ENCODE measurements around the gene THADA. TPM values are rescaled to one million over a fixed set of nuclear protein-coding genes. Genes with fewer than 3 reads are reported as not detected.

THADA gene
- total RNA-seq, 2 experiments from 2014 or later, result 31.2 to 32.3 TPM

DNA sequence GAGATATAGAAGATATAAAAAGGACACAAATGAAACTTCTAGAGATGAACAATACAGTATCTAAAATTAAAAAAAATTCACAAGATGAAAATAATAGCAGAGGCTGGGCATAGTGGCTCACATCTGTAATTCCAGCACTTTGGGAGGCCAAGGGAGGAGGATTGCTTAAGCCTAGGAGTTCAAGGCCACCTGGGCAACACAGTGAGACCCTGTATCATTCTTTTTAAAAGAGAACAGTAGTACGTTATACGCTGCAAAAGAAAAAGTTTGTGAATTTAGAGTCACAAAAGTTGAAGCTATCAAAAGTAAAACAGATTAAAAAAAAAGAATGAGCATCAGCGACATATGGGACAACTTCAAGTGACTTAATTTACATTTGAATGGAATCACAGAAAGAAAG is 287.9 kb downstream of the THADA start:
- TF ChIP-seq, protein P1, sequence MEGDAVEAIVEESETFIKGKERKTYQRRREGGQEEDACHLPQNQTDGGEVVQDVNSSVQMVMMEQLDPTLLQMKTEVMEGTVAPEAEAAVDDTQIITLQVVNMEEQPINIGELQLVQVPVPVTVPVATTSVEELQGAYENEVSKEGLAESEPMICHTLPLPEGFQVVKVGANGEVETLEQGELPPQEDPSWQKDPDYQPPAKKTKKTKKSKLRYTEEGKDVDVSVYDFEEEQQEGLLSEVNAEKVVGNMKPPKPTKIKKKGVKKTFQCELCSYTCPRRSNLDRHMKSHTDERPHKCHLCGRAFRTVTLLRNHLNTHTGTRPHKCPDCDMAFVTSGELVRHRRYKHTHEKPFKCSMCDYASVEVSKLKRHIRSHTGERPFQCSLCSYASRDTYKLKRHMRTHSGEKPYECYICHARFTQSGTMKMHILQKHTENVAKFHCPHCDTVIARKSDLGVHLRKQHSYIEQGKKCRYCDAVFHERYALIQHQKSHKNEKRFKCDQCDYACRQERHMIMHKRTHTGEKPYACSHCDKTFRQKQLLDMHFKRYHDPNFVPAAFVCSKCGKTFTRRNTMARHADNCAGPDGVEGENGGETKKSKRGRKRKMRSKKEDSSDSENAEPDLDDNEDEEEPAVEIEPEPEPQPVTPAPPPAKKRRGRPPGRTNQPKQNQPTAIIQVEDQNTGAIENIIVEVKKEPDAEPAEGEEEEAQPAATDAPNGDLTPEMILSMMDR (conservative IDR thresholded peaks at IDR 0.05; ENCODE audit: low read length), result no peak
- TF ChIP-seq EZH2phosphoT487 (IDR thresholded peaks at IDR 0.05; ENCODE audit: borderline replicate concordance, low read depth, low read length), result no peak

DNA sequence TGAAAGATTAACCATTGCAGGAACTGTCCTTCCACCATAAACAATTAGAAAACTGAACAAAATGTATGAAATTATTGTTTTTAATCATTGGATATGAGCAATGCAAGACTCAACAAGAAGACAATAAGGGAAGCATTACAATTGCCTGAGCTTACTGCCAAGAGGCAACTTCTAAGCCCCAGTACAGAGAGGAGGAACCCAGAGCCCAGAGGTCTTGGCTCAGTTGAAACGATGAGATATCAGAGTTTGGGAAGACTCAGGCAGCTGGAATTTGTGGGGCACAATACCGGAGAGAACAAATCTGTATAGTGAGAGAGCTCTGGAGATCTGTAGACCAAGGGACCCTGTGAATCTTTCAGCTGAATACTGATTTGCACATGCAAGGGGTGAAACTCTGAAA is 288.8 kb downstream of the THADA start:
- no peak for DNase-seq (ENCODE audit: low spot score)
- no TSS peak for BruUV-seq (replicated peaks)
- no peaks in the 10 kb centered on the region for H3K79me2 ChIP-seq (ENCODE audit: insufficient read depth, low read depth, low read length)
- no peak overlapping the region for H3K4me2 ChIP-seq (ENCODE audit: low read length)
- CTCF ChIA-PET (ENCODE audit: unreplicated experiment), result no interaction called here
- POLR2A ChIA-PET, result interaction anchor here (1.0 to 1.1 kb wide), 2 partner anchors 10 to 170 kb away, joined by 3 to 4 read pairs; no protein-coding TSS in a partner anchor
- no peak overlapping the region for H2AFZ ChIP-seq (ENCODE audit: low read length)
- intact Hi-C loops (cut with micrococcal nuclease; ENCODE audit: unreplicated experiment), result no loop called here
- TF ChIP-seq, protein P1 (conservative IDR thresholded peaks at IDR 0.05; ENCODE audit: low read length), result no peak
- no peak for TF ChIP-seq EZH2phosphoT487 (IDR thresholded peaks at IDR 0.05; ENCODE audit: borderline replicate concordance, low read depth, low read length)
- H3K9me2 ChIP-seq (ENCODE audit: insufficient read depth, low read length), result no peaks in the 10 kb centered on the region
- H4K20me1 ChIP-seq (ENCODE audit: insufficient read depth, low read length), result no peaks in the 10 kb centered on the region
- H3K36me3 ChIP-seq (ENCODE audit: insufficient read depth, low read length), result no peaks in the 10 kb centered on the region
- H3K9me3 ChIP-seq (ENCODE audit: low read length), result no peaks in the 10 kb centered on the region
- no peak overlapping the region for H3K27ac ChIP-seq (ENCODE audit: low read depth, low read length, poor library complexity, severe bottlenecking)
- no peak overlapping the region for H3K4me3 ChIP-seq (ENCODE audit: low read depth, low read length, poor library complexity, severe bottlenecking)
- H3K4me1 ChIP-seq (ENCODE audit: insufficient read depth, low read length, poor library complexity, severe bottlenecking), result no peaks in the 10 kb centered on the region

More for the DNA sequence above, 287.9 kb downstream of the THADA start:
- Histone ChIP-seq H3K36me3 (ENCODE audit: insufficient read depth, low read length) (no peaks in the 10 kb centered on the region), H3K9me3 (ENCODE audit: low read length) (no peaks in the 10 kb centered on the region), H3K79me2 (ENCODE audit: insufficient read depth, low read depth, low read length) (no peaks in the 10 kb centered on the region), H3K4me1 (ENCODE audit: insufficient read depth, low read length, poor library complexity, severe bottlenecking) (no peaks in the 10 kb centered on the region), H3K9me2 (ENCODE audit: insufficient read depth, low read length) (no peaks in the 10 kb centered on the region), H3K27ac (ENCODE audit: low read depth, low read length, poor library complexity, severe bottlenecking) (no peak overlapping the region), H3K4me2 (ENCODE audit: low read length) (no peak overlapping the region), H3K4me3 (ENCODE audit: low read depth, low read length, poor library complexity, severe bottlenecking) (no peak overlapping the region), H4K20me1 (ENCODE audit: insufficient read depth, low read length) (no peaks in the 10 kb centered on the region), H2AFZ (ENCODE audit: low read length) (no peak overlapping the region)
- no TSS peak for BruUV-seq (replicated peaks)
- no peak for DNase-seq (ENCODE audit: low spot score)
- intact Hi-C loops (cut with micrococcal nuclease; ENCODE audit: unreplicated experiment), result no loop called here
- POLR2A ChIA-PET, result interaction anchor here (1.0 kb wide), 1 partner anchor 169 kb away, joined by 3 read pairs; no protein-coding TSS in a partner anchor
- CTCF ChIA-PET (ENCODE audit: unreplicated experiment), result no interaction called here

GRCh38 chr2:43306197-43306596 is 289.6 kb downstream of the THADA start:
- Histone ChIP-seq H3K79me2 (ENCODE audit: insufficient read depth, low read depth, low read length) (no peaks in the 10 kb centered on the region), H3K4me3 (ENCODE audit: low read depth, low read length, poor library complexity, severe bottlenecking) (no peak overlapping the region), H3K4me1 (ENCODE audit: insufficient read depth, low read length, poor library complexity, severe bottlenecking) (no peaks in the 10 kb centered on the region), H2AFZ (ENCODE audit: low read length) (no peak overlapping the region), H4K20me1 (ENCODE audit: insufficient read depth, low read length) (no peaks in the 10 kb centered on the region), H3K36me3 (ENCODE audit: insufficient read depth, low read length) (no peaks in the 10 kb centered on the region), H3K27ac (ENCODE audit: low read depth, low read length, poor library complexity, severe bottlenecking) (no peak overlapping the region), H3K9me3 (ENCODE audit: low read length) (no peaks in the 10 kb centered on the region), H3K9me2 (ENCODE audit: insufficient read depth, low read length) (no peaks in the 10 kb centered on the region), H3K4me2 (ENCODE audit: low read length) (no peak overlapping the region)
- no TSS peak for BruUV-seq (replicated peaks)
- TF ChIP-seq, protein P1 (conservative IDR thresholded peaks at IDR 0.05; ENCODE audit: low read length), result no peak
- no peak for TF ChIP-seq EZH2phosphoT487 (IDR thresholded peaks at IDR 0.05; ENCODE audit: borderline replicate concordance, low read depth, low read length)
- intact Hi-C loops (cut with micrococcal nuclease; ENCODE audit: unreplicated experiment), result no loop called here
- CTCF ChIA-PET (ENCODE audit: unreplicated experiment), result no interaction called here
- POLR2A ChIA-PET, result no interaction called here
- no peak for DNase-seq (ENCODE audit: low spot score)

Data from OCI-LY7 (cell line).